AG20443 (cell line): Measurements from ENCODE around the gene C3orf52.

ENCODE experiments used
- DNase-seq: peaks from one replicate; pipeline ENCODE4 v3.0.0; 2012; ENCODE audit warnings: low spot score, mixed read lengths

The C3orf52 gene

DNA sequence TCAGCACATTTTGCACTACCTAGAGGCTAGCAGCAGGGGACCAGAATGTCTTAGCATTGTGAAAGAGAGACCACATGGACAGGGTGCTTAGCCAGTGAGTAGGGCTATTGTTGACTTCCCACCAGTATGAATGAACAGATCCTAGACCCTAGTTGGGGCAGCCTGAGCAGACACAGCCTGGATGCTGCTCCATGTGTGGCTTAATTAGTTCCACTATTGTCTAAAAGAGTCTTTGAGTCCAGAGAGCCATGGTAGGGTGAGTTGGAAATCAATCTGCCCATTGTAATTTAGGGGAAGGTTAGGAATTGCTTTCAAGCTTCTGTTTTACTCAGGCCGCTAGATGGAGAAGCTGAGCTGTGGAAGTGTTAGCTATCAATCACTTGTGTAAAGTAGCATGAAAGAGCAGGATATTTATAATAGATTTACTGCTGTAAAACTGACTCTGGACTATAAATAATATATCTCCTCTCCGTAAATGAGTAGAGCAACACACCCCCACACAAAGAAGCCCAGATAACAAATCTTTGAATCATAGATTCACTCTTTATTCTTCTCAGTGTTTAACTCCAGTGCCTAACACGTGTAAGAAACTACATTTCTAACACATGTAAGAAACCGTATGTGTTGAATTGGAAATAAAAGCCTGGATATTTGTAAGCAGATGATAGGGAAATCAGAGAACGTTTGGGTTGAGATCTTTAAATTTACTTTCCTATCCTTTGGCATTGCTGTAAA, 50.9 kb downstream of the C3orf52 start:
- DNase-seq, result peak; percentile 33

GRCh38 chr3:112137781-112138180, 51.6 kb downstream of the C3orf52 start:
- no peak for DNase-seq

DNA sequence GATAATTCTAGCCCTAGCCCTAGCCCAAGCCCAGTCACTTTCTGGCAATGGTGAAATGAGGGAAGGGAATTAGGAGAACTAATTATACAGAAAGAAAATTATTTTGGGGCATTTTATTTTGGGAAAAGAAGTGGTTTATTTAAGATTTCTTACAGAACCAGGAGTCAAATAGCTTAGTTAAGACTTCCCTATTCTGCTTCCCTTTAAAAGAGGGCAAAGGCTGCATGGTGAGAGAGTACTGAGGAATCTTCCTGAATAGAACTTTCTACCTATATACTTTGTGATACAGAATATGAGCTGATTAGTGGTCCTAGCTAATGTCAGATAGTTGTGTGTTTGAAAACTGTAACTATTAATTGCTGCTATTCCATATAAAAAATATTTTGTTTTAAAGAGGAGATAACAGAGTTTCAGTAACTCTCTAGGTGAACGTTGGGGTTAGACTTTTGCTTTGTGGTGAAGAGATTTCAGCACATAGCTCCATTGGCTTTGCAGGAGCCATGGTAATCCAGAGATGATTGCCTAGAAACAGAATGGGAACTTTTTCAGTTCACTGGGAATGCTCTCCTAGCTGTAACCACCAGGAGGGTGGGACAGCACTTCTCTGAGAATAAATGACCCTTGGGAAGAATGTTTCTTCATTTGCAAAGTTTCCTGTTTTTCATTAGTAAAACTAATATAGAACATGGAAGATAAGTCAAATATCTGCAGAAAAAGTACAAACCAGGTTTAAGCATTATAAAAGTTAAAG, 52.2 kb downstream of the C3orf52 start:
- no peak for DNase-seq

GRCh38 chr3:112140584-112140983, 54.4 kb downstream of the C3orf52 start:
- no peak for DNase-seq

GRCh38 chr3:112141293-112141692, 55.1 kb downstream of the C3orf52 start:
- DNase-seq, result no peak

DNA sequence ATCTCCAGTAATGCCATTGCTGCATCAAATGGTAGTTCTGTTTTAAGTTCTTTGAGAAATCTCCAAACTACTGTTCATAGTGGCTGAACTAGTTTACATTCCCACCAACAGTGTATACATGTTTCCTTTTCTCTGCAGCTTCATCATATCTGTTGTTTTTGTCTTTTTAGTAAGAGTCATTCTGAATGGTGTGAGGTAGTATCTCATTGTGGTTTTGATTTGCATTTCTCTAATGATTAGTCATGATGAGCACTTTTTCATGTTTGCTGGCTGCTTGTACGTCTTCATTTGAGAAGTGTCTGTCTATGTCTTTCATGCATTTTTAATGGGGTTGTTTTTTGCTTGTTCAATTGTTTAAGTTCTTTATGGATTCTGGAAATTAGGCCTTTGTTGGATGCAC, 57.1 kb downstream of the C3orf52 start:
- DNase-seq, result no peak

GRCh38 chr3:112143689-112144088, 57.5 kb downstream of the C3orf52 start:
- no peak for DNase-seq

DNA sequence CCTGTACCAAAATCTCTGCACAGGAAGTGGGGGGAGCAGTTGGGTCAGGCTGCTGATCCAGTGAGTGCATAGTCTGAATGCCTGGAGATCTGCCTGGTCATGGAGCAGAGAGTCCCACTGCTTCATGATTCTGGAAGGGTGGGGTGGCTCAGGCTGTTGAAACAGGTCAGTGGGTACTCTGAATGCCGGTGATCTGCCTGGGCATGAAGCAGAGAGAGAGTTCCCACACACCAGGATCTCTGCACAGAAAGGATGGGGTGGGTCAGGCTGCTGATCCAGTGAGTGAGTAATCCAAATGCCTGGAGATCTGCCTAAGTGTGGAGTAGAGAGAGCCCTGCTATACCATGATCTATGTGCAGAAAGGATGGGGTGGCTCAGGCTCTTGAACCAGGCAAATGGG, 62.9 kb downstream of the C3orf52 start:
- no peak for DNase-seq

DNA sequence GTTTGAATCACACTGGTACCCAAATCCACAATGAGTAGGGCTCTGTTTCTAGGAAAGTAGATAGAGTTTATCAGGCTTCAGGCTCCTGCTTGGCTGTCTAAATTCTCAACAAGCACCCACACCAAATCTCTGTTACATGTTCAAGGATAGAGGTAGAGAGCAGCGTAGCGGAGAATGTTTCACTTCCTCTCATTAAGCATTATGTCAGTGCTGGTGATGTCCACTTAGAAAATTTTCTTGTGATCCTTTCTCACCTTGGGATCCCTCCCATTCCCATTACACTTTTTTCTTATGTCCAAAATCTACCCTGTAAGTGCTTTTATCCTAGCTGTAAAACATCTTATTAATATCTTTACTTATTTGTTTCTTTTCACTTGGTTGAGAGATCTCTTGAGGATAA, 81.6 kb downstream of the C3orf52 start:
- no peak for DNase-seq
